ENCODE measurements around the gene RNF157.
A peak's percentile ranks its signal among the peaks of the same experiment; 100 is the strongest.

RNF157 gene

DNA sequence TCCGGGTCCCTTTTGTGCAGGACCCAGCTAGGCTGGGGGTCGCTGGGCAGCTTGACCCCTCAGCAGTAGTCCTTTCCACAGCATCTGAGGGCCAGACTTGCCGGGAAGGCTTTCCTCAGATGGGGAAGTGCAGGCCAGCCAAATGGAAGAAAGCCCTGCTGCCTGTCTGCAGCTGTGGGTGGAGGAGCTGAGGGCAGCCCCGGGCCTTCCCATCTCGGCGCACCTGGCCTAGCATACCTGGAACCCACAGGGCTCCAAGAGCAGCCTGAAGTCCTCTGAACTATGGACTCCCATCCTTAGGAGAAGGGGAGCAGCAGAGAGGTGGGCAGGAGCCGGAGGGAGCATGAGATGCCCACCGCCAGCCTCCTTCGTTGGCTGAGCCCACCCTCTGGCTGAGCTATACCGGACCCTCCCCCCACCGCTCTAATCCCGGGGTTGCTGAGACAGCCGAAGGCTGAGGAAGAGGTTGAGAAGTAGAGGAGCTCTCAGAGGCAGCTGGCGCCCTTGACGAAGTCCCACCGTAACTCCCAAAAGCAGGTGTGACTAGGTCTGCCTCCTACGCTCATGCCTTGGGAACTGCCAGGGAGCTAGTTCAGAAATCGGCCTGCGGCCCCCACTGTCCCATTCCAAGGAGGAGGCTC is 38.1 kb upstream of the RNF157 start:
- no peak overlapping the region for H3K4me3 ChIP-seq (ENCODE audit: control insufficient read depth, low read depth, low read length)
- TF ChIP-seq, protein P1, sequence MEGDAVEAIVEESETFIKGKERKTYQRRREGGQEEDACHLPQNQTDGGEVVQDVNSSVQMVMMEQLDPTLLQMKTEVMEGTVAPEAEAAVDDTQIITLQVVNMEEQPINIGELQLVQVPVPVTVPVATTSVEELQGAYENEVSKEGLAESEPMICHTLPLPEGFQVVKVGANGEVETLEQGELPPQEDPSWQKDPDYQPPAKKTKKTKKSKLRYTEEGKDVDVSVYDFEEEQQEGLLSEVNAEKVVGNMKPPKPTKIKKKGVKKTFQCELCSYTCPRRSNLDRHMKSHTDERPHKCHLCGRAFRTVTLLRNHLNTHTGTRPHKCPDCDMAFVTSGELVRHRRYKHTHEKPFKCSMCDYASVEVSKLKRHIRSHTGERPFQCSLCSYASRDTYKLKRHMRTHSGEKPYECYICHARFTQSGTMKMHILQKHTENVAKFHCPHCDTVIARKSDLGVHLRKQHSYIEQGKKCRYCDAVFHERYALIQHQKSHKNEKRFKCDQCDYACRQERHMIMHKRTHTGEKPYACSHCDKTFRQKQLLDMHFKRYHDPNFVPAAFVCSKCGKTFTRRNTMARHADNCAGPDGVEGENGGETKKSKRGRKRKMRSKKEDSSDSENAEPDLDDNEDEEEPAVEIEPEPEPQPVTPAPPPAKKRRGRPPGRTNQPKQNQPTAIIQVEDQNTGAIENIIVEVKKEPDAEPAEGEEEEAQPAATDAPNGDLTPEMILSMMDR (IDR thresholded peaks at IDR 0.05; ENCODE audit: control insufficient read depth, insufficient read depth, low read depth, low read length, missing control alignments) = no peak
- DNase-seq (ENCODE audit: low read depth) = no peak

DNA sequence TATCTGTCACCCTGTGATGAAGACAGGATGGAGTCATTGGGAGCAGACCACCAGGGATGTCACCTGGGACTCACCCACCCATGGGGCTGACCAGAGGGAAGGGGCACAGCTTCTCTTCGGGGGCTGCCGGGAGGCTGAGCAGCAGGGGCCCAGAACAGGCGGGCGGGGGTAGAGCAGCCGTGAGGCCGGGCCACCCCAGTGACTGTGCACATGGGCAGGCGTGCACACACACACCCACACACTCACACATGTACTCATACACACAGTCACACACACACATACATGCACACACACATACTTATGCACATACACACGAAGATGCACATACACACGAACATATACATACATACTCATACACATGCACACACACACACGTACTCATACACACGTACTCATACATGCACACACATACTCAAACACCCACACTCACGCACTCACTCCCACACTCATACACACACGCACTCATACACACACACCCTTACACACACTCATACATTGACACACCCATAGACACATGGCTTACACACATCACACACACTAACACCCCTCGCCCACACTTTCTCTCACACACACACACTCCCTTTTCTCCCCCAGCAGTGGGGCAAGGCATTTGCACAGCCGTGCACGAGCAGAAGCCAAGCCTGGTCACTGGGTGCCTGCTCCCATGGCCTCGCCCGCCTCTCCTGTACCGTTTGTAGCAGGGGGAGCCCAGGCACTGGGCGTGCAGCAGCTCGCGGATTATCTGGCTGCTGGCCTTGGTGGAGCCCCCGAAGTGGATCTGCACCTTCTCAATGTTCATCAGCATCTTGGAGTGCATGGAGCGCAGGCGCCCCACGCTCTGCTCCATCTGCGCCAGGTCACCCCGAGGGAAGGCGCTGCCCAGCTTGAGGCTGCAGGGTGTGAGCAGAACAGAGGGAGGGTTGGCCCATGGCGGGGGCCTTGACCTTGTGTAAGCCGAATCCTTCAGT is 37.3 kb upstream of the RNF157 start:
- DNase-seq (ENCODE audit: low read depth) = no peak
- H3K4me3 ChIP-seq (ENCODE audit: control insufficient read depth, low read depth, low read length) = no peak overlapping the region
- TF ChIP-seq, protein P1 (IDR thresholded peaks at IDR 0.05; ENCODE audit: control insufficient read depth, insufficient read depth, low read depth, low read length, missing control alignments) = no peak

DNA sequence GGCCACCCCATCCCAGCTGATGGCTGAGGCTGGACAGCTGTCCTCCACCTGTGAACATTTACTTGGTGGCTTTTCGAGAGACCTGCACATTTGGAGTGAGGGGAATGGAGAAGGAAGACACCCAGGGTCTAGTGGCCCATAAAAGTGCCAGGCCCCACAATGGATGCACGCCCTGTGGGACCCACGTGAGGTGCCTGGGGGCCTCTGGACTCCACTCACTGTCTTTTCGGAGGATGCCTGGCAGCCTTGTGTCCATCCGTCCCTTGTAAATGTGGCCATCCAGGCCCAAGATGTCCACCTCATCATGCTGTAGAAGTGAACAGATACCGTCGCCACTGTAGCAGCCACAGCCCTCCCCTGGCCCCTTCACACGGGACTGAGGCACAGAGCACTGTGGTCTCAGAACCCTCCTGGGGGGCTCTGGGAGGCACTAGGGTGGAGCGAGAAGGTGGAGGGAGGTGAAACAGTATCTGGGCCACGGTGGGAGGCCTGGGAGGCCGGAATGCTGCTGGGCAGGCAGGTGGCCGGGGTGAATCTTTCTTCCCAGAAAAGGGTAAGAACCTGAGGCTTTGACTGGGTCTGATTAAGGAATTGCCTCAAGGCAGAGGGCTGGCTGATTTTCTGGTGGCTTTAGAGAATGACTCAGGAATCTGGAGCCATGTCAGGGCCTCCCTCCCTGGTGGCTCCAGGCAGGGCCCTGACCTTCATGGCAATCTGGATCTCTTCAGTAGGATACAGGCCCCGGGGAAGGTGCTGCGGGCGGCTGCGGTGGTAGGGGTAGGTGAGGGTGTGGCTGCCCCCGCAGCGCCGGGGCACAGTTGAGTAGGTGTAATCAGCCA is 36.4 kb upstream of the RNF157 start:
- TF ChIP-seq, protein P1 (IDR thresholded peaks at IDR 0.05; ENCODE audit: control insufficient read depth, insufficient read depth, low read depth, low read length, missing control alignments) = no peak
- peak; percentile 33 for DNase-seq (ENCODE audit: low read depth)
- no peak overlapping the region for H3K4me3 ChIP-seq (ENCODE audit: control insufficient read depth, low read depth, low read length)

DNA sequence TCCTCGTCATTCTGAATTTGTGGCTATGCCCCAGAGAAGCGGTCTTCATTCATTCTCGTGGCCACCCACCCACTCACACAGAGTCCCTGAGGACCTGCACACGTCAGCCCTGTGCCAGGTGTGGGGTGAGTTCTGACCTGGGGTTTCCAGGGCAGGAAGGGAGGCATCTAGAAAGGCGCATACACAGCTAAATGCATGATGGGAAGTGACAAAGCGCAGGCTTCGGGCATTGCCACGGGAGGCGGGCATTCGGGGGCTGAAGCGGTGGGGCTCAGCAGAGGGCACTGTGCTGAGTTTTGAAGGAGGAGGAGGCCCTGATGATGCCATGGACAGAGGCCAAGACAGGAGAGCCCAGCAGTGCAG is 35.8 kb upstream of the RNF157 start:
- no peak overlapping the region for H3K4me3 ChIP-seq (ENCODE audit: control insufficient read depth, low read depth, low read length)
- TF ChIP-seq, protein P1 (IDR thresholded peaks at IDR 0.05; ENCODE audit: control insufficient read depth, insufficient read depth, low read depth, low read length, missing control alignments) = no peak
- DNase-seq (ENCODE audit: low read depth) = no peak

DNA sequence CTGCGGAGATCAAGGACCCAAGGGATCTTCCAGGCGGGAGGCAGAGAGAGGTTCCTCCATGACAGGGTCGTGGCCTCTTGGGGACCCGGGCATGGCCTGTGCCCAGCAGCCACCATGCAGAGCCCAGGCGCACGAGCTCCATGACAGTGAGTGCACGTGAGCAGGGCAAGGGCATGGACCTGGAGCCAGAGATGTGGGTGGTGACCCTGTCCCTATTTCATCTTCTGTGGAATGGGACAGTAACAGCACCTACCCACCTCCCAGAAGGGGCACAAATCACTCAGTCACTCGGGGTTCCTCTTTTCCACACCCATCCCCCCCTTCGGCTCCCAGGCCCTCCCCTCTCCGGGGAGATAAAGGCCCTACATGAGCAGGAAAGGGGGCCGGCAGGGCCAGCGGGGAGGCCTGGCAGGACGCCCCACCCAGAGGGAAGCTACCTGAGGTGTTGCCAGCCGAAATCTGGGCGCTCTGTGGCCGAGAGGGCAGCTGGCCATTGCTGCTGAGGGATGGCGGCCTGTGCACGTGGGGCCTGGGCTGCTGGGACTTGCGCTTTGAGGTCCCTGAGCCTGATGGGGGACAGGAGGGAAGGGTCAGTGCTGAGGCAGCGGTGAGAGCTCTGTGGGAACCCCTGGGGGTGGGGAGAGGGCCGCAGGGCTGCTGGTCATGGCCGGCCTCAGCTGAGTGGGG is 35.2 kb upstream of the RNF157 start:
- H3K4me3 ChIP-seq (ENCODE audit: control insufficient read depth, low read depth, low read length) = no peak overlapping the region
- DNase-seq (ENCODE audit: low read depth) = no peak
- TF ChIP-seq, protein P1 (IDR thresholded peaks at IDR 0.05; ENCODE audit: control insufficient read depth, insufficient read depth, low read depth, low read length, missing control alignments) = no peak
